DMS114 treated with DMSO at 0.1 percent for 48 hours (cell line): ENCODE data around the gene ZC3H13.

Experiments
- DNase-seq: peaks from one replicate; lab custom pipeline; 2025; ENCODE audit not compliant: unreplicated experiment; lab: John Stamatoyannopoulos, UW

The ZC3H13 gene, protein sequence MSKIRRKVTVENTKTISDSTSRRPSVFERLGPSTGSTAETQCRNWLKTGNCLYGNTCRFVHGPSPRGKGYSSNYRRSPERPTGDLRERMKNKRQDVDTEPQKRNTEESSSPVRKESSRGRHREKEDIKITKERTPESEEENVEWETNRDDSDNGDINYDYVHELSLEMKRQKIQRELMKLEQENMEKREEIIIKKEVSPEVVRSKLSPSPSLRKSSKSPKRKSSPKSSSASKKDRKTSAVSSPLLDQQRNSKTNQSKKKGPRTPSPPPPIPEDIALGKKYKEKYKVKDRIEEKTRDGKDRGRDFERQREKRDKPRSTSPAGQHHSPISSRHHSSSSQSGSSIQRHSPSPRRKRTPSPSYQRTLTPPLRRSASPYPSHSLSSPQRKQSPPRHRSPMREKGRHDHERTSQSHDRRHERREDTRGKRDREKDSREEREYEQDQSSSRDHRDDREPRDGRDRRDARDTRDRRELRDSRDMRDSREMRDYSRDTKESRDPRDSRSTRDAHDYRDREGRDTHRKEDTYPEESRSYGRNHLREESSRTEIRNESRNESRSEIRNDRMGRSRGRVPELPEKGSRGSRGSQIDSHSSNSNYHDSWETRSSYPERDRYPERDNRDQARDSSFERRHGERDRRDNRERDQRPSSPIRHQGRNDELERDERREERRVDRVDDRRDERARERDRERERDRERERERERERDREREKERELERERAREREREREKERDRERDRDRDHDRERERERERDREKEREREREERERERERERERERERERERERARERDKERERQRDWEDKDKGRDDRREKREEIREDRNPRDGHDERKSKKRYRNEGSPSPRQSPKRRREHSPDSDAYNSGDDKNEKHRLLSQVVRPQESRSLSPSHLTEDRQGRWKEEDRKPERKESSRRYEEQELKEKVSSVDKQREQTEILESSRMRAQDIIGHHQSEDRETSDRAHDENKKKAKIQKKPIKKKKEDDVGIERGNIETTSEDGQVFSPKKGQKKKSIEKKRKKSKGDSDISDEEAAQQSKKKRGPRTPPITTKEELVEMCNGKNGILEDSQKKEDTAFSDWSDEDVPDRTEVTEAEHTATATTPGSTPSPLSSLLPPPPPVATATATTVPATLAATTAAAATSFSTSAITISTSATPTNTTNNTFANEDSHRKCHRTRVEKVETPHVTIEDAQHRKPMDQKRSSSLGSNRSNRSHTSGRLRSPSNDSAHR (N-terminal part only)

DNA sequence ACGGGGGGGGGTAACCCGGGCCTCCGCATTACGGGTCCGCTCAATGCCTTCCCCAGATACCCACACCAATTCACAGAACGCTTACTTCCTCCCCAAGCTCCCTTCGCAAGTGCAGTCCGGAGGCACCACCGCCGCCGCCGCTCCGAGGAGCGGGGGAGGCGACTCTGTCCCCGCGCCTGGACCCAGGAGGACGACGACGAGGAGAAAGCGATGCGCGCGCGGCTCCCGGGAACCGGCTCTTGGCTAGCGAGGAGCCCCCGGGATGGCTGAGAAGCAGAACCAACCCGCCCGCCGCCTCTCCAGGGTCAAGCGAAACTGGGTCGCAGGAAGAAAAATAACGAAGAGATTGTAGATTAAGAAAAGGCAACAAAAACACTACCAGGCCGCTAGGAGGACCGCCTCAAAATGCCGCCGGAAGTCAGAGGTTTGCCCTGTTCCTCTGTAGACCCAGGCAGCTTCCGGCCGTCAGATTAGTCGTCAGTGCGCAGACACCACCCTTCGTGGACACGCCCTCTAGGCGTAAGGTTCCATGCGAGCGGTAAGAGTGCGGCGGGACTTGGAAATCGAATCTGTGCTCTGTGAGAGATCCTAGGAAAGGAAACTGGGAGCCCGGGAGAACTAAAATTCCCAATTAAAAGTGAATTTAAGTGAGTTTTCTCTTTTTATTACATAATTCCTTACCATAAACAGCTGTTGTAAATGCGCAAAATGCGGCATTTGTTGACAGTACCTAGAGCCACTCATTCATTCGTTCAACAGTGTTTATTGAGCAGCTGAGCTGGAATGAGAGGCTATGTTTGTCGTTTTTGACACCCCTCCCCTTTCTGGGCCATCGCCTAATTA, at the start of gene ZC3H13:
Gene ZC3H13 (minus strand): TSS at position 428 of the 843 bp plus-strand sequence. CDS start 7,239 bp downstream, outside the sequence.
- DNase-seq: peak; percentile 85

DNA sequence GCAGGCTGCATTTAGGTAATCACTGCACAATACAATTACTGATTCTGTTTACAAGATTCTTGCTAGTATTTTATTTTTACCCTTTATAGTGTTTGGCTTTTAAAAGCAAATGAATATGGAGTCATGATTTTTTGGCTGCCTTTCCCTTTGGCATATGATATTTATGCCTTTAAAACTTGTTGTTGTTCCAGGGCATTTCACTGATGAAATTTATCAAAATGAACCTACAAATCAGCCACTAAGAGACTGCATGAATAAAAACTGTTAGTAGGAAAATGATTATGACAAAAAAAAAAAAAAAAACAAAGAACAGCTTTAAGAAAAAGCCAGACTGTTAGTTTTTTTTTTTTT, 49.7 kb upstream of the ZC3H13 start:
- DNase-seq: no peak

DNA sequence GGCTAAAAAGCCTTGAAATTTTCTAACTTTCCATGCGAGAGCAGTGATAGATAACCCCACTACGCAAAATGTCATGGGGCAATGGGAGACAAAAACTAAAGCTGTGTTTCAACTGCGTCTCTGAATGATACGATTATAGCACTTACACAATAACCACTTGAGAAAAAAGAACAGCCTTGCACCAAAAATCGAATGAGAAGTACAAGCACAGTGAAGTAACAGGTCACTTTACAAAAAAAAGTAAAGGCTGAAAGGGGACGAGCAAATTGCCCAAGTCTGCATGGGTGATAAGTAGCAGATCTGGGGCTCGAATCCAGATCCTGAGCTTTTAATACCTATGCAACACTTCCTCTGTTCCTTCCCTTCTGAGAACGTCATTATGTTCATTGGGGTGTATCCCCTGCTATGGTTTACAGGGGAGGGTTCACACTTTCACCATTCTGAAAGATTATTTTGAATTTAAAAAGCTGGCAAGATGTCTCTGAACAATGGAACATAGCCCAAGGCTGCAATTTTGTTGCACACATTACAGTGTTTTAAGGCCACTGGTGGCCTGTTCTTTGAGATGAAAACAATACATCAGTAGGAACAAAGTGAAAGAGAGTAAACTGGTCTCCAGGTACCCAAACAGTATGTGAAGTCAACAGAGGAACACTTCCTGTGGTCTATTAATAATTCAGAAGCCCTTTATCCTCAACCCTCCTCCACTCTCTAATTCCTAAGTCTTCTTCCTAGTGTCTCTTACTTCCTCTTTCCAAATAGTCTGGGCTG, 49.1 kb upstream of the ZC3H13 start:
- DNase-seq: no peak

DNA sequence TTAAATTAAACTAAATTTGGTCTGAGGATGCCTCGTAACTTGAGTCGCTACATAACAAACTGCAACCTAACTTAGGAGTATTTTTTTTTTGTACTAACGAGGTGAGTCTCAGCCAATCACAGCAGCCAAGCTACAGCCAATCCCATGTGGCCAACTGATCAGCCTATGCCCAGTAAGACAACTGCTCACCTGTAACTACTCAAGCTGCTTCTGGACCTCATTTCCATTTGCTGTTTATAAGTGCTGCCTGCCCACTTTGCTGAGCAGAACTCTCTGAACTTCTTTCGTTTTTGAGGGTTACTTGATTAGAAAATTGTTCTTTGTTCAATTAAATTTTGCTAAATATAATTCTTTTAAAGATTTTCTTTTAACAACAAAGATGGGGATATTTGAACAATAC, 48.5 kb upstream of the ZC3H13 start:
- DNase-seq: no peak

DNA sequence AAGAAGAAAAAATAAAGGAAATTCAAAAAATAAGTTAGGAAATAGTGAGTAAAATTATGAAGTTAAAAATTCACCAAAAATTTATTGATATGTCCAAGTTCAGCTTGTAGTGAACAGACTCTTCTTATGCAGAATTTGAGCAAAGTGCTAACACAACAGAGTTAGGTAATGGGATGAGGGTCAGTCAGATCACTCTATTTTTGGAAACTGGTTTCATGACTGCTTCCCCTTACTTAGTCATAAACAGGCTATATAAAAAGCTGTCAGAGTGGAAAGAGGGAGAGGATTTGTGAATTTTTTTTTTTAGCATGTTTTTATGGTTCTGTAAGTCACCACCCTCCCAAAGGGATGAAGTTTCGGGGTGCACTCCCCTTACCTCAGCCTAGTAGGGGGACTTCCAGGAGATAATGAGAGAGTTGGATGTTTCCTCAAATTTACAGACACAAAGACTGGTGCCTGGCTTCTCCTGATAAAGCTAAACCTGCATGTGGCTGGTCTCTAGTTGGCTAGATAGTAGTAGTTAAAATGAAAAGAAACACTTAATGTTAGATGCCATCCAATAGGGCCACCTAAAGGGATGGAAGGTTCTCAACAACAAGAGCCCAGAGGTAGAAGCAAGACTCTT, 47.8 kb upstream of the ZC3H13 start:
- no peak for DNase-seq

DNA sequence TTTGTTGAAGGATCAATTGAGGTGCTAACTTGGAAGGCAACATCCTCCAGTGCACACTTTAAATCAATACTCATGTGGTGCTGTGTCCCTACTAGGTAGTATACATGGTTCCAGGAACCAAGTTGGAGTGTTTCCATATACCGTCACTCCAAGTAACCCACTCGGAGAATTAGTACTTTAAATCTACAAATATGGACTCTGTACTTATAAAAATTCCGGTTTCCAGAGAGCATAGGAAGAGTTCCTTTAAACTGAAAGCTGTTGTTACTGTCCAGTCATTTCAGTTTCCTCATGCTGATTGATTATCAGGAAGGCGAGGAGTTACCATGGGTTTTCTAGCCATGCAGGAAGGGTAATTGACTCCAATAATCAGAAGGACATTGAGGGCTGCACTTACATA, 45.1 kb upstream of the ZC3H13 start:
- DNase-seq: no peak

DNA sequence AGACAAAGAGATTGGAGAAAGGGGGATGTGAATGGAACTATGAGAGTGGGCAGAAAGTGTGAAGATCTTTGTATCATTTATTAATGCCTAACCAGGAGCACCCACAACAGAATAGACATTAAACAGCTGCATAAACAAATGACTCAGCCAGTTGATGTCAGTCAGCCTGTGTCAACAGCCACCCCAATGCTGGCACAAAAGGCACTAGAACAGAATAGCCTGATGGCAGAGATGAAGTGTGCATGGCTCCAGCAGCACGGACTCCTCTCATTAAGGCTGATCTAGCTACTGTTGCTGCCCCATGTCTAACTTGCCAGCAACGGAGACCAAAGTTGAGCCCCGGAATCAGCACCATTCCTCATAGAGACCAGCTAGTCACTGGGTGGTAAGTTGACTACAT, 44.5 kb upstream of the ZC3H13 start:
- no peak for DNase-seq

DNA sequence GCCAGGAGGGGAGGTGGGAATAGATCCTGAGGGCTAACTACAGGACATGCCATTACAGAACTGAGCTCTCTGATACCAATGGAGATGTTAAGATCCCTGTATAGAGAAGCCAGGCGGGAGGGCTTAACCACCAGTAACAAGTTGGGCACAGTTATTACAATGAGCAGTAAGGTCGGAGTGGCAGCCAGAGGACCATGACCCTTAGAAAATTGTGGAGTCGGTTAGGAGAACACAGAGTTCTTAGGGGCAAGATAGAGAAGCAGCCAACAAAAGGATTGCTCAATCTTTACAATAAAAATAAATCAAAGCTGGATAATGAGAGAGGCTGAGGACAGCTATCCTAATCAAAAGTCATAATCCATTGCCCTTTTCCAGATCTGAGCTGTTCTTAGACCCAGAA, 41.9 kb upstream of the ZC3H13 start:
- DNase-seq: no peak

DNA sequence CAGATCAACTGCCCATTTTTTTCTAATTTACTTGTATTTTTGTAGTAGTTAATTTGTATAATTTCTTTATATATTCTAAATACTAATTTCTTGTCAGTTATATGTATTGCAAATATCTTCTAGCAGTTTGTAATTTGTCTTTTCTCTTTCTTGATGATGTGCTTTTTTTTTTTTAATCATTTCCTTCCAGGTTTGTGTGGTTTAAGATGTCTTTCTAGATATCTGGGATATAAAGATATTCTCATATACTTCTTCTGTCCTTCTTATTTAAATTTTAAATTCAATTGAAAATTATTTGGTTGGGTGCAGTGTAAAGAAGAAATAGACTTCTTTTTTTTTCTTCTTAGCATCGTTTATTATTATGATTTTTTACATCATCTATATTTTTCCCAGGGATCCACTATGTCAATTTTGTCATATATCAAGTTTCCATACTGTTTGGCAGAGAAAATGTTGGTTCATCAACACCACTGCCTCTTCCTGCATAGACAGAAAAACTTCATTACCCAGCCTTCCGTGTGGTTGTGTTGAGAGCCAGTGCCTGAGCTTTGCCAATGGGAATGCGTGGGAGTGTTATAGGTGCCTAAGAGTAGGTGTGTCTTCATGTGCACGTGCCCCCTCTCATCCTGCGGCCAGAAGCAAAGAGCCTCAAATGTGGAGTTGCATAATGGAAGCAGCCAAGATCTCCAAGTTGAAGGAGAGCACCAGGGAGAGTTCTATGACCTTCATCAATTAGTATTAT, 36.4 kb upstream of the ZC3H13 start:
- no peak for DNase-seq

DNA sequence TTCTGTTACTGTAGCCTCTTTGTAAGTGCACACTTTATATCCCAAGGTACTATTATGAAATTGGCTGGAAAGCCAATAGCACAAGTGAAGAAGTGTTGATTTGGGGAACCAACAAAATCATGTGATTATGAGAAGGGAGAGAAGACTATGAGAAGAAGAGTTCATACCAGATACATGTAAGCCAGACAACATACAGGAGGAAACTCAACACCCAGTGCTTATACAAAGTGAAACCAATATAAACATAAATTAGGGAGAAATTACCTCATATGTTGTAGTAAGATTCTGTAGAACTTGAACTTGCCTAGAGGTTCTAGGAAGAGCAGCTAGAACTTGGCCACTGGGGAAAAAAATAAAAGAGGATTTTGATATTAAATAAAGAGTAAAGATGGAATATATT, 34.9 kb upstream of the ZC3H13 start:
- DNase-seq: no peak

DNA sequence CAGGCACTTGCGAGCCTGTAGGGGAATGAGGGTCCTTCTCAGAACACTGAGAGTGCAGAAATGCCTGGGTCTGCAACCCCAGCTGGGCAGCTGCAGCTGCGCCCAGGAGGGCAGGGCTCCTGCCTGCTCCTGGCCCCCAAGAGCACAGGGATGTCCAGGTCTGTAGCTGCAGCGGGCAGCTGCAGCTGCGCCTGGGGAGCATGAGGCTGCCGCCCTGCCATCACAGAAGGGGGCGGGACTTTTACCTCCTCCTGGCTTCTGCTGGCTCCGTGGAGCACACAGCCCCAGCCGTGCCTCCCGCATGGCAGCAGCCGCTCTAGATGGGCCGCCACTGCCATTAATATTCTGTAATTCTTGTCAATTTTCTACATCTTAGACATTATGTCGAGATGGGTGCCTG, 34.4 kb upstream of the ZC3H13 start:
- peak; percentile 1 for DNase-seq

DNA sequence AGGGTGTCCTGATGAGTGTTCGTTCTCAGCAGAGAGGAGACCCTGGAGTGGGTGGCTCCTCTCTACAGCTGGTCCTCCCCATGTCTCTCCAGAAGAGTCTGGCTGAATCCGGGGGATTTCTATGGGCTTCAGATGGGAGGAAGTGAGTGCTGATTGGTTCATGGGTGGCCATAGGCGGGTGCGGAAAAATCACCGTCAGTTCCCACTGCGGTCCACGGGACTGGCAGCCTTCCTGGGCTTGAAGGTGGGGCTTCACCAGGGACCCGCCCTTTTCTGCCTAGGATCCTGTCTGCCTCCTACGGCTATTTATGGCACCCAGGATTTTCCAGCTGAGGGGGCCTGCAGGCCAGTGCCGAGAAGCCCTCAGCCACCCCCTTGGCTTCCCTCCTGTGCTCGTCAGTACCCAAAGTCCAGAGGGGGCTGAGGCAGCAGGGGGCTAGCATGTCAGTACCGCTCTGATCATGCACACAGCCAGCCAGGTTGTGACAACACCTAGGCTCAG, 33.9 kb upstream of the ZC3H13 start:
- DNase-seq: peak; percentile 72

DNA sequence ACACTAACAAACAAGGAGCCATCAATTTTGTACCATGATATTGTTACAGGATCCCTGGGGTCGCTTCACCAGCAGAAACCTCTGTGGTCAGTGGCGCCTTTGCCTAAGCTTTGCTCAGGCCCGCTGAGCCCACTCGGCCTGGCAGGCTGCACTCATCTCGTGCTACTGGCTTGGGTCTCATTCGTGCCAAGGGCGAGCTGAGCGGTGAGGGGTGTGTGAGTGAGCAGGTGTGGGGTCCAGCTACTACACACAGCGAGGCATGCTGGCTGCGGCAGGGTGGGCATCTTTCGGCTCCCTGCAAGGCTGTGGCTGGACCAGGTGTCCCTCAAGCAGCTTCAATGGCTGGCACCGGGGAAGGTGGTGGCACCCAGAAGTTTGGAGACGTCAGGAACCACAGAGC, 33.2 kb upstream of the ZC3H13 start:
- DNase-seq: no peak

DNA sequence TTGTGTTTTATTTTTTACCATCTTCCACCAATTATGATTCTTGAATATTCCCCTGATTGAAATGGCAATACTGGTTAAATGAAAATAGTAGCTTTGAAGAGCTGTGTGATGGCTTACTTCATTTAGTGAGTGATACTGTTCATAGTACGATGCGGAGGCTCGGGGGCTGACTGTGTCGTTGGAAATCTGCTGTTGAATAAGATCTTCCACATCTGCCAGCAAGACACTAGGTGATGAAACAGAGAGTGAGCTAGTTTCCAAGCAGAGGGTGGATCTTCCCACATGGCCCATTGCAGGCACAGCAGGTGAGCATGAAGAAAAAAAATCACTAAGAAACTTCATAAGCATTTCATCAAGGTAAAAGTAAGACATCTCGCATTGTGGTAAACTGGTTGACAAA, 29.8 kb upstream of the ZC3H13 start:
- no peak for DNase-seq

DNA sequence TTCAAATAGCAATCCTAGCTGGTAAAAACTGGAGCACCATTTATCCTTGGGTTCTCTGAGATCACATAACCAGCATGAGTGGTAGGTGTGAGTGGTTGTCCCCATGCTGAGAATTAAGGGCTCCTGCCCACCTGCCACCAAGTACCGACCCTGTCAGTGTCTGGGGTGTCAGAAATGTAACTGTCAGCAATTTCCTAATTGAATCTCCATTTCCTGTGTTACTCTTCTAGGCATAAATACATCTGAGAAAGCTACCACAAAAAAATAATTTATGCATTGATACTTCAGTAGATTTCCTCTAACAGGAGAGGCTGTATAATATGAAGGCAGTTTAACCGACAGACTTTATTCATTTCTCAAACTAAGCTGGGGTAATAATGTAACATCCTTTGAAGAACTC, 27.2 kb upstream of the ZC3H13 start:
- no peak for DNase-seq

DNA sequence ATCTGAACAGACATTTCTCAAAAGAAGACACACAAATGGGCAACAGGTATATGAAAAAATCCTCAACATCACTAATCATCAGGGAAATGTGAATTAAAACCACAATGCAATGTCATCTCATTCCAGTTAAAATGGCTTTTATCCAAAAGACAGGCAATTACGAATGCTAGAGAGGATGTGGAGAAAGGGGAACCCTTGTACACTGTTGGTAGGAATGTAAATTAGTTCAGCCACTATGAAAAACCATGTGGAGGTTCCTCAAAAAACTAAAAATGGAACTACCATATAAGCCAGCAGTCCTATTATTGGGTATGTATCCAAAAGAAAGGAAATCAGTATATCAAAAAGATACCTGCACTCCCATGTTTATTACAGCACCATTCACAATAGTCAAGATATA, 24.7 kb upstream of the ZC3H13 start:
- no peak for DNase-seq

DNA sequence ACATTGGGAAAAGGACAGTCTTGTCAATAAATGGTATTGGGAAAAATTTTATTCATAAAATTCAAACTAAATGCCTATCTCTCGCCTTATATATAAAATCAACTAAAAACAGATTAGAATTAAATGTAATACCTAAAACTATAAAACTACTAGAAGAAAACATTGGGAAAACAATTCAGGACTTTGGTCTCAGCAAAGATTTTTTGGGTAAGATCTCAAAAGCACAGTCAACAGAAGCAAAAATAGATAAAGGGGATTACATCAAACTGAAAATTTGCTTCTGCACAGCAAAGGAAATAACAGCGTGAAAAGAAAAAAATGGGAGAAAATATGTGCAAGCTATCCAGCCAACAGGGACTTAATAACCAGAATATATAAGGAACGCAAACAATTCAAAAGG, 24.3 kb upstream of the ZC3H13 start:
- DNase-seq: no peak

DNA sequence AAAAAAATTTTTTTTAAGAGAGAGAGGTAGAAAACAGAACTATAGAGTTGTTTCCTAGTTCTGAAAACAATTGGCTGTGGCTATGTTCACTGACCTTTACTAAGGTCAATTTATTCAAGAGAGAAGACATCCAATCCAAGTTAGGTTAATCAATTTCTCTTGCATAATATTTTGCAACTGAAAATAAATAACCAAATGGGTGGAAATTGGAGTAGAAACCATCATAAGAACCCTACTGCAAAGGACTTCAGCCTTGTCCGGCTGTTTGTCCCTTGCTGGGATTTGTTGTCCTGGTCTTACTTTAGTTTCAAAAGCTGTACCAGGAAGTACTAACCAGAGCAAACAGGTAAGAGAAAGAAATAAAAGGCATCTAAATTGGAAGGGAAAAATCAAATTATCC, 23.3 kb upstream of the ZC3H13 start:
- no peak for DNase-seq
